PC-9 (cell line): Measurements from ENCODE around the gene NAT8L.

Source experiments
- EZH2 ChIP-seq: fragments of 200-600 bp; sonication (generic); IDR thresholded peaks from 2 replicates; pipeline ENCODE4 v1.8.0; 2017; ENCODE audit warnings: antibody characterized with exemption, low read depth
- TF ChIP-seq, protein P1 (sequence below): fragments of 200-600 bp; sonication (generic); conservative IDR thresholded peaks from 2 replicates; pipeline ENCODE4 v1.6.1; 2017; ENCODE audit warnings: mixed run types, antibody characterized with exemption, mild to moderate bottlenecking, moderate library complexity

- TF ChIP-seq, protein P1, sequence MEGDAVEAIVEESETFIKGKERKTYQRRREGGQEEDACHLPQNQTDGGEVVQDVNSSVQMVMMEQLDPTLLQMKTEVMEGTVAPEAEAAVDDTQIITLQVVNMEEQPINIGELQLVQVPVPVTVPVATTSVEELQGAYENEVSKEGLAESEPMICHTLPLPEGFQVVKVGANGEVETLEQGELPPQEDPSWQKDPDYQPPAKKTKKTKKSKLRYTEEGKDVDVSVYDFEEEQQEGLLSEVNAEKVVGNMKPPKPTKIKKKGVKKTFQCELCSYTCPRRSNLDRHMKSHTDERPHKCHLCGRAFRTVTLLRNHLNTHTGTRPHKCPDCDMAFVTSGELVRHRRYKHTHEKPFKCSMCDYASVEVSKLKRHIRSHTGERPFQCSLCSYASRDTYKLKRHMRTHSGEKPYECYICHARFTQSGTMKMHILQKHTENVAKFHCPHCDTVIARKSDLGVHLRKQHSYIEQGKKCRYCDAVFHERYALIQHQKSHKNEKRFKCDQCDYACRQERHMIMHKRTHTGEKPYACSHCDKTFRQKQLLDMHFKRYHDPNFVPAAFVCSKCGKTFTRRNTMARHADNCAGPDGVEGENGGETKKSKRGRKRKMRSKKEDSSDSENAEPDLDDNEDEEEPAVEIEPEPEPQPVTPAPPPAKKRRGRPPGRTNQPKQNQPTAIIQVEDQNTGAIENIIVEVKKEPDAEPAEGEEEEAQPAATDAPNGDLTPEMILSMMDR: no peak
- no peak for TF ChIP-seq EZH2
These were observed 10.9 kb downstream of the NAT8L start for GRCh38 chr4:2069986-2070385.
